ENCODE measurements around the gene ADPGK. TPM values are rescaled to one million over a fixed set of nuclear protein-coding genes. Genes with fewer than 3 reads are reported as not detected.

ADPGK gene
- 40.9 and 42.1 TPM in 2 replicates for total RNA-seq

GRCh38 chr15:72783640-72784455 lies at the start of gene ADPGK:
TSS of gene ADPGK (minus strand) at chr15:72783758. CDS start at chr15:72783691, 67 bp downstream.

Other genes starting within 250 kb of the ADPGK start
- gene GOLGA6B, start 129.1 kb downstream of the ADPGK start, total RNA-seq: under 0.01 TPM in 1 of 2 replicates, not detected in the other
- gene HIGD2B, start 97.6 kb downstream of the ADPGK start, total RNA-seq: under 0.01 TPM in 1 of 2 replicates, not detected in the other
- gene BBS4, start 97.6 kb downstream of the ADPGK start, total RNA-seq: 17.1 and 24.3 TPM in 2 replicates

Measured in bronchial smooth muscle cell (primary cell).